H7 (cell line): ENCODE measurements around the gene FGF14. TPM values are rescaled to one million over a fixed set of nuclear protein-coding genes. Genes with fewer than 3 reads are reported as not detected.

Experiments
- DNase-seq: peaks from one replicate; pipeline ENCODE4 v3.0.0; 2012
- H3K27me3 ChIP-seq: 2 replicates; pipeline ENCODE4 v1.6.0; 2011; ENCODE audit warnings: mild to moderate bottlenecking, low read length; ENCODE audit not compliant: control insufficient read depth, insufficient read depth
- H3K36me3 ChIP-seq: replicated peaks from 2 replicates; pipeline ENCODE4 v1.5.1; 2011; ENCODE audit warnings: low read length; ENCODE audit not compliant: control insufficient read depth, insufficient read depth
- H3K4me3 ChIP-seq: 2 replicates; pipeline ENCODE4 v1.5.1; 2011; ENCODE audit warnings: low read depth, mild to moderate bottlenecking, control low read depth, low read length, moderate library complexity; ENCODE audit not compliant: insufficient read depth
- total RNA-seq: library from RNA; depleted of rRNA; stranded (reverse); fragments of >200 nt; shearing (Covaris generic); gene quantifications from 2 replicates; pipeline ENCODE4 v1.2.3, GENCODE V29; 2014

FGF14 gene
- total RNA-seq, 1 experiment from 2014 or later, result 0.73 TPM

GRCh38 chr13:102344410-102344809 is 57.4 kb downstream of the FGF14 start:
- H3K36me3 ChIP-seq, result no peaks in the 10 kb centered on the region
- H3K27me3 ChIP-seq, result no peaks in the 10 kb centered on the region
- no peak overlapping the region for H3K4me3 ChIP-seq
- no peak for DNase-seq

GRCh38 chr13:102333320-102334198 is 68.3 kb downstream of the FGF14 start:
- Histone ChIP-seq H3K27me3 (no peaks in the 10 kb centered on the region), H3K36me3 (no peaks in the 10 kb centered on the region), H3K4me3 (no peak overlapping the region)
- no peak for DNase-seq

GRCh38 chr13:102328909-102329308 is 72.9 kb downstream of the FGF14 start:
- DNase-seq, result no peak
- no peaks in the 10 kb centered on the region for H3K27me3 ChIP-seq
- no peak overlapping the region for H3K4me3 ChIP-seq
- H3K36me3 ChIP-seq, result no peaks in the 10 kb centered on the region

- H3K36me3 ChIP-seq, result no peaks in the 10 kb centered on the region
- H3K27me3 ChIP-seq, result no peaks in the 10 kb centered on the region
- DNase-seq, result no peak
These were observed 74.7 kb downstream of the FGF14 start for GRCh38 chr13:102327119-102327617.

GRCh38 chr13:102326381-102327118 is 75.3 kb downstream of the FGF14 start:
- DNase-seq, result no peak
- H3K27me3 ChIP-seq, result no peaks in the 10 kb centered on the region
- H3K36me3 ChIP-seq, result no peaks in the 10 kb centered on the region
- H3K4me3 ChIP-seq, result no peak overlapping the region

More at GRCh38 chr13:102327119-102327617, 74.7 kb downstream of the FGF14 start:
- no peak overlapping the region for H3K4me3 ChIP-seq

- no peak overlapping the region for H3K4me3 ChIP-seq
- H3K27me3 ChIP-seq, result no peaks in the 10 kb centered on the region
- no peak for DNase-seq
- no peaks in the 10 kb centered on the region for H3K36me3 ChIP-seq
These were observed 76.5 kb downstream of the FGF14 start for GRCh38 chr13:102325321-102325720.

- H3K4me3 ChIP-seq, result no peak overlapping the region
- H3K36me3 ChIP-seq, result no peaks in the 10 kb centered on the region
- H3K27me3 ChIP-seq, result no peaks in the 10 kb centered on the region
- no peak for DNase-seq
These were observed 78.3 kb downstream of the FGF14 start for GRCh38 chr13:102323505-102323904.

GRCh38 chr13:102323012-102323411 is 78.8 kb downstream of the FGF14 start:
- Histone ChIP-seq H3K36me3 (no peaks in the 10 kb centered on the region), H3K27me3 (no peaks in the 10 kb centered on the region), H3K4me3 (no peak overlapping the region)
- DNase-seq, result no peak

- no peaks in the 10 kb centered on the region for H3K36me3 ChIP-seq
- H3K27me3 ChIP-seq, result no peaks in the 10 kb centered on the region
These were observed 79.6 kb downstream of the FGF14 start for GRCh38 chr13:102322211-102322610.

GRCh38 chr13:102318233-102318632 is 83.6 kb downstream of the FGF14 start:
- Histone ChIP-seq H3K36me3 (no peaks in the 10 kb centered on the region), H3K4me3 (no peak overlapping the region)
- DNase-seq, result no peak

More at GRCh38 chr13:102322211-102322610, 79.6 kb downstream of the FGF14 start:
- H3K4me3 ChIP-seq, result no peak overlapping the region
- no peak for DNase-seq

GRCh38 chr13:102317593-102317992 is 84.3 kb downstream of the FGF14 start:
- DNase-seq, result no peak
- H3K36me3 ChIP-seq, result no peaks in the 10 kb centered on the region

More at GRCh38 chr13:102318233-102318632, 83.6 kb downstream of the FGF14 start:
- no peaks in the 10 kb centered on the region for H3K27me3 ChIP-seq

GRCh38 chr13:102316732-102317131 is 85.1 kb downstream of the FGF14 start:
- DNase-seq, result no peak
- Histone ChIP-seq H3K4me3 (no peak overlapping the region), H3K27me3 (no peaks in the 10 kb centered on the region), H3K36me3 (no peaks in the 10 kb centered on the region)

More at GRCh38 chr13:102317593-102317992, 84.3 kb downstream of the FGF14 start:
- Histone ChIP-seq H3K27me3 (no peaks in the 10 kb centered on the region), H3K4me3 (no peak overlapping the region)

GRCh38 chr13:102312841-102313240 is 89.0 kb downstream of the FGF14 start:
- no peaks in the 10 kb centered on the region for H3K27me3 ChIP-seq
- DNase-seq, result no peak

GRCh38 chr13:102311901-102312300 is 89.9 kb downstream of the FGF14 start:
- no peaks in the 10 kb centered on the region for H3K36me3 ChIP-seq
- H3K27me3 ChIP-seq, result no peaks in the 10 kb centered on the region
- DNase-seq, result no peak
- H3K4me3 ChIP-seq, result no peak overlapping the region

More at GRCh38 chr13:102312841-102313240, 89.0 kb downstream of the FGF14 start:
- H3K4me3 ChIP-seq, result no peak overlapping the region
- H3K36me3 ChIP-seq, result no peaks in the 10 kb centered on the region

- DNase-seq, result no peak
- no peaks in the 10 kb centered on the region for H3K27me3 ChIP-seq
- no peak overlapping the region for H3K4me3 ChIP-seq
- H3K36me3 ChIP-seq, result no peaks in the 10 kb centered on the region
These were observed 90.4 kb downstream of the FGF14 start for GRCh38 chr13:102311419-102311796.
